Esophagus (tissue), 2 donors: ENCODE data around the gene ZFYVE27. TPM values are rescaled to one million over a fixed set of nuclear protein-coding genes. Genes with fewer than 3 reads are reported as not detected.

Experiments
- H3K27ac ChIP-seq, 2 donors: one replicate each; pipeline ENCODE4 v1.5.1; 2013; ENCODE audit warnings: low read depth in 2 of 2, mild to moderate bottlenecking in 2 of 2, inconsistent platforms in 1 of 2, low read length in 1 of 2, moderate library complexity in 1 of 2
- H3K27me3 ChIP-seq, 2 donors: one replicate each; pipeline ENCODE4 v1.6.1; 2013; ENCODE audit warnings: low read length in 2 of 2, control low read depth in 1 of 2, mild to moderate bottlenecking in 1 of 2; ENCODE audit not compliant: insufficient read depth in 2 of 2, control insufficient read depth in 1 of 2
- H3K36me3 ChIP-seq, 2 donors: one replicate each; pipeline ENCODE4 v1.6.1; 2013; ENCODE audit warnings: low read length in 1 of 2; ENCODE audit not compliant: control insufficient read depth in 2 of 2, insufficient read depth in 2 of 2
- H3K4me1 ChIP-seq, 2 donors: one replicate each; pipeline ENCODE4 v1.6.1; 2013; ENCODE audit warnings: low read length in 1 of 2; ENCODE audit not compliant: control insufficient read depth in 2 of 2, insufficient read depth in 2 of 2
- H3K4me3 ChIP-seq, 2 donors: one replicate each; pipeline ENCODE4 v1.5.1; 2013; ENCODE audit warnings: low read length in 2 of 2, mild to moderate bottlenecking in 2 of 2, low read depth in 1 of 2, moderate library complexity in 1 of 2
- H3K9me3 ChIP-seq, 2 donors: one replicate each; pipeline ENCODE4 v1.6.1; 2013; ENCODE audit warnings: mild to moderate bottlenecking in 2 of 2, low read depth in 1 of 2, low read length in 1 of 2, moderate library complexity in 1 of 2; ENCODE audit not compliant: control insufficient read depth in 2 of 2, insufficient read depth in 1 of 2
- WGBS, 2 donors: extraction: QIAGEN DNeasy Blood & Tissue Kit; methylation state at CpG; one replicate each; pipeline ENCODE4 v1.1.7; 2013; 5-methylcytosine and 5-hydroxymethylcytosine counted together
- polyA plus RNA-seq, 2 donors: library from polyadenylated mRNA; stranded (reverse); fragments of 200-250 nt; gene quantifications; one replicate each; pipeline ENCODE4 v1.2.3, GENCODE V29; 2013
- donor health status: healthy with polysubstance abuse.
- donor health status: Bipolar disorder and iron deficiency.

The ZFYVE27 gene
- polyA plus RNA-seq, 2 donors: 9.6 to 14.3 TPM

DNA sequence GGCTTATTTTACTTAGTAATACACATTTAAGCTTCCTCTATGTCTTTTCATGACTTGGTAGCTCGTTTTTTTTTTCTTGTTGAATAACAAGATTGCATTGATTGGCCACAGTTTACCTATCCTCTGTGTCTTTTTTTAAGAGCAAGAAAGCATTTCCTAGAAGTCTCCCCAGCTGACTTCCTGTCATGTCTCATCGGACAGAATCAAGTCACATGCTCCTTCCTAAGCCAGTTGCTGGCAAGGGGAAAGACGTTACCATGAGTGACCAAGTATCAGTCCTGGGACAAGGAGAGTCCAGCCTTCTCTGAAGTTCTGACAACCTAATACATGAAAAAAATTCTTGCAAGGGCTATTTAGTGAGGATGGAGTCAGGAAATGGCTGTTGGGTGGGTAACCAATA lies 59.7 kb downstream of the ZFYVE27 start:
- no peaks in the 10 kb centered on the region for H3K36me3 ChIP-seq
- H3K27me3 ChIP-seq: peaks cover 0 to 3% of the 10 kb centered on the region in 2 donors
- peaks cover 0 to 5% of the 10 kb centered on the region in 2 donors for H3K9me3 ChIP-seq
- 43 to 44% methylated on average over 3 of the region's 3 CpGs for WGBS, 2 donors
- H3K4me3 ChIP-seq: no peak overlapping the region
- H3K27ac ChIP-seq: no peak overlapping the region
- no peaks in the 10 kb centered on the region for H3K4me1 ChIP-seq

DNA sequence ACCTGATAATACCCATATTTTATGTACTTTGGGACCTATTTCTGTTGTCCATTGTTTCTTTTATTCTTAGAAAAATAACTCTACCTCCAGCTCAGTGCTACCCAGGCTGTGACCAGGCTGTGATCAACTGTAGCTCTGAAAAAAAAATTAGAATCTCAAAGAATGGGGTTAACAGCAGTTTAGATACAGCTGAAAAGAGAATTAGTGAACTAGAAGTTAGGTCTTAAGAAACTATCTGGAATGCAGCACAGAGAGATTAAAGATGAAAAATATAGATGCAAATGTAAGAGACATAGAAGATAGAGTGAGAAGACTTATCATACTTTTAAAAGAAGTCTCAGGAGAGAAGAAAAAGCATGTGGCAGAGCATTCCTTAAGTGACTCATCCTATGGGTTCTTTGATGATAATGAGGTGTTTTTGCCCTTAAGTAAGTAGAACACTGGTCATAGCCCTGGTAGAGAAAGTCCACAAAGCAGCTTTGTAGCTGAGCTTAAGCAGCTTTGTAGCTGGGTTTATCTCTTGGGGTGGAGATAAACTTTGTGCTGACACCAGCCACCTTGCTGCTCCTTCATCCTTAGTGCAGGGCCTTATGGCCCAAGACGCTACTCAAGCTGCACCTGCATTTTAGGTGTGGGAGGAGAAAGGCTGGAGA lies 62.2 kb downstream of the ZFYVE27 start:
- no peaks in the 10 kb centered on the region for H3K4me1 ChIP-seq
- no peak overlapping the region for H3K27ac ChIP-seq
- 64 to 84% methylated on average over 1 of the region's 1 CpG for WGBS, 2 donors
- H3K4me3 ChIP-seq: no peak overlapping the region
- peaks cover 0 to 3% of the 10 kb centered on the region in 2 donors for H3K27me3 ChIP-seq
- H3K36me3 ChIP-seq: no peaks in the 10 kb centered on the region
- H3K9me3 ChIP-seq: peaks cover 0 to 5% of the 10 kb centered on the region in 2 donors

GRCh38 chr10:97800474-97800873 lies 63.5 kb downstream of the ZFYVE27 start:
- H3K27me3 ChIP-seq: peaks cover 0 to 3% of the 10 kb centered on the region in 2 donors
- no peak overlapping the region for H3K27ac ChIP-seq
- H3K9me3 ChIP-seq: peaks cover 0 to 5% of the 10 kb centered on the region in 2 donors
- H3K4me1 ChIP-seq: no peaks in the 10 kb centered on the region
- 83 to 88% methylated on average over 9 of the region's 9 CpGs for WGBS, 2 donors
- no peaks in the 10 kb centered on the region for H3K36me3 ChIP-seq
- H3K4me3 ChIP-seq: no peak overlapping the region

GRCh38 chr10:97801422-97801821 lies 64.5 kb downstream of the ZFYVE27 start:
- Histone ChIP-seq H3K27ac (no peak overlapping the region), H3K27me3 (peaks cover 0 to 3% of the 10 kb centered on the region in 2 donors)

DNA sequence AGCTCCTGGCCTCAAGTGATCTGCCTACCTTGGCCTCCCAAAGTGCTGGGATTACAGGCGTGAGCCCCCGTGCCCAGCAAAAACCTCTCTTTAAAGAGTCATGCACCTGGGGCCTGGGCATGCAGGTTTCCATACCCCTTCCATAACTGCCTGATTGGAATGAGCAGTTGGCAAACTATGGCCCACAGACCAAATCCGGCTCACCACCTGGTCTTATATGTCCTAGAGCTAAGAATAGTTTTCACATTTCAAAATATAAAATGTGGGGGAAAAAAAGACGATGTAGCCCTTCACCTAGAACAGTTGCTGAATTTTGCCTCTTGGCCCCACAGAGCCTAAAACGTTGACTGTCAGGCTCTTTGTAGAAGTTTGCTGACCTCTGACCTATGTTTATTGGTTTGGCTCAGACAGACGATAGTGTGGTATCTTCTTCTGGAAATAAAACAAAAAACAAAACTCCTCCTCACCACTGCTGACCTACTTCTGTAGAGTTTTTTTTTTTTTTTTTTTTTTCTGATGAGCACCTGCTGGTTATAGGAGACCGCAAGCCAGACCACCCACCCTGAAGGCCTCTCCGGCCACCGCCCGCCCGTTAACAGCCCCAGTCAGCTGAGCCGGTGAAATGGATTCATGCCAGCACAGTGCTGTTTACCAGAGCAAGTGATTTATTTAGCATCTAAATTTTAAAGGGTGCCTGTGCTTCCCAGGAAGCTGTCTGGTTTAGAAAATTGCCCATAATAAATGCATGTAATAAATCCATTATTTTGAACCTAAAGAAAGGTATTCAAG lies 68.4 kb downstream of the ZFYVE27 start:
- H3K4me1 ChIP-seq: no peaks in the 10 kb centered on the region
- H3K27me3 ChIP-seq: no peaks in the 10 kb centered on the region
- H3K9me3 ChIP-seq: no peaks in the 10 kb centered on the region
- no peak overlapping the region for H3K4me3 ChIP-seq
- 73% methylated on average over 12 of the region's 12 CpGs for WGBS, 2 donors
- H3K36me3 ChIP-seq: no peaks in the 10 kb centered on the region
- no peak overlapping the region for H3K27ac ChIP-seq

More at GRCh38 chr10:97801422-97801821, 64.5 kb downstream of the ZFYVE27 start:
- Histone ChIP-seq H3K4me3 (no peak overlapping the region), H3K36me3 (no peaks in the 10 kb centered on the region), H3K4me1 (no peaks in the 10 kb centered on the region), H3K9me3 (peaks cover 0 to 5% of the 10 kb centered on the region in 2 donors)
- 48 to 49% methylated on average over 5 of the region's 5 CpGs for WGBS, 2 donors

- Histone ChIP-seq H3K27ac (no peak overlapping the region), H3K9me3 (no peaks in the 10 kb centered on the region), H3K27me3 (no peaks in the 10 kb centered on the region), H3K4me1 (no peaks in the 10 kb centered on the region), H3K36me3 (no peaks in the 10 kb centered on the region), H3K4me3 (no peak overlapping the region)
- WGBS, 2 donors: 83 to 85% methylated on average over 6 of the region's 6 CpGs
Observed at GRCh38 chr10:97805949-97806348, 69.0 kb downstream of the ZFYVE27 start.

DNA sequence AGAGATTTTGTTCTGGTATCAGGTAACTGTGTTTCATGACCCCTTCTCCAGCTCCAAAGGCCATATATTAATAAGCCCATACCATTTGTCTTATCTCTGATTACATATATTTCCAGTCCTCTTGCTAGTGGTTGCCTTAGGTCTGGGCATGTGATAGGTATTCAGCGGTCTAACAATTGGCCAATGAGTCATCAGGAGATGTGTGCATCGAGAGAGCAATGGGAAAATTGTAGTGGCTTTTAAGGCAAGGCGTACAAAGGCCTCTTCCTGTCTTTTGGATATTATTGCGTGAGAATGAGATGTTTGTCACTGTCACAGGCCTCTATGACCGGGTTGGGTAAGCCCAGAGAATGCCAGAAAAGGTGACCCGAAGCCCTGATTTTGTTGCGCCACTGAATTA lies 73.5 kb downstream of the ZFYVE27 start:
- Histone ChIP-seq H3K4me3 (no peak overlapping the region), H3K27me3 (no peaks in the 10 kb centered on the region), H3K36me3 (no peaks in the 10 kb centered on the region), H3K27ac (no peak overlapping the region), H3K9me3 (no peaks in the 10 kb centered on the region), H3K4me1 (no peaks in the 10 kb centered on the region)
- 66 to 73% methylated on average over 7 of the region's 7 CpGs for WGBS, 2 donors

Other genes with a start within 250 kb of the ZFYVE27 start
- 10 to 100 TPM; 37.8 to 45.1 TPM for gene MMS19, start 238.7 kb upstream of the ZFYVE27 start, polyA plus RNA-seq
- gene UBTD1, start 238.2 kb upstream of the ZFYVE27 start, polyA plus RNA-seq: 1 to 10 TPM; 5.8 to 6.7 TPM
- gene ANKRD2, start 164.3 kb upstream of the ZFYVE27 start, polyA plus RNA-seq: under 1 TPM; 0.43 to 0.46 TPM
- gene HOGA1, start 152.7 kb upstream of the ZFYVE27 start, polyA plus RNA-seq: 1 to 10 TPM in 1 of 2 donors, under 1 TPM in 1; 0.78 to 1.4 TPM
- gene C10orf62, start 147.4 kb upstream of the ZFYVE27 start, polyA plus RNA-seq: under 1 TPM in 1 of 2 donors, not detected in 1; 0.10 TPM
- 1 to 10 TPM; 1.1 to 1.8 TPM for gene MORN4, start 103.6 kb upstream of the ZFYVE27 start, polyA plus RNA-seq
- 10 to 100 TPM; 11.5 to 19.9 TPM for gene PI4K2A, start 96.5 kb upstream of the ZFYVE27 start, polyA plus RNA-seq
- 10 to 100 TPM in 1 of 2 donors, 1 to 10 TPM in 1; 9.8 to 15.3 TPM for gene AVPI1, start 49.9 kb upstream of the ZFYVE27 start, polyA plus RNA-seq
- gene MARVELD1, start 23.4 kb upstream of the ZFYVE27 start, polyA plus RNA-seq: 1 to 10 TPM; 6.4 to 9.6 TPM
- gene SFRP5, start 34.9 kb downstream of the ZFYVE27 start, polyA plus RNA-seq: under 1 TPM; 0.65 to 0.88 TPM
- 1 to 10 TPM; 1.7 to 2.2 TPM for gene GOLGA7B, start 112.7 kb downstream of the ZFYVE27 start, polyA plus RNA-seq